ENCODE results near the gene MEF2D.

MEF2D gene

DNA sequence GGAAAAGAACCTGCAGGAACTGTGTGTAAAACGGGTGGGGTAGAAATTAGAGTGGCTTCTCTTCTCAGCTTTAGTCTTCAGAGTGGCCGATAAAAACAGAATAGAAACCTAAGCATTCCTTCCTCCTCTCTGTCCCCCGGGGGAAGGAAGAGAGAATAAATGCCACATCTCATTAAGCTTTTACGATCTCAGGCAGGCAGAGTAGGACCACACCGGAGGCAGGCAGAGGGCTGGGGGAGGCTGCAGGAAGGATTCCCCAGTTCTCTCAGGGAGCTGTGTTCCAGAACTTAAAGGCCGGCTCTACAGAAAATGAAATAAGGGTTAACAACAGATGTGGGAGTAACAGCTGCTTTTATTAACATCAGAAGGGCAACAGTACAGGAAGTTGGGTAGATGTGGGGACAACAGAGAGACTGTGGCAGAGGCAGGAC is 24.5 kb upstream of the MEF2D start:
- DNase-seq (ENCODE audit: low read depth in 1 of 2, low spot score in 1 of 2) = no peak

- no peak for DNase-seq (ENCODE audit: low read depth in 1 of 2, low spot score in 1 of 2)
Measured at GRCh38 chr1:156524481-156524869, 23.9 kb upstream of the MEF2D start.

DNA sequence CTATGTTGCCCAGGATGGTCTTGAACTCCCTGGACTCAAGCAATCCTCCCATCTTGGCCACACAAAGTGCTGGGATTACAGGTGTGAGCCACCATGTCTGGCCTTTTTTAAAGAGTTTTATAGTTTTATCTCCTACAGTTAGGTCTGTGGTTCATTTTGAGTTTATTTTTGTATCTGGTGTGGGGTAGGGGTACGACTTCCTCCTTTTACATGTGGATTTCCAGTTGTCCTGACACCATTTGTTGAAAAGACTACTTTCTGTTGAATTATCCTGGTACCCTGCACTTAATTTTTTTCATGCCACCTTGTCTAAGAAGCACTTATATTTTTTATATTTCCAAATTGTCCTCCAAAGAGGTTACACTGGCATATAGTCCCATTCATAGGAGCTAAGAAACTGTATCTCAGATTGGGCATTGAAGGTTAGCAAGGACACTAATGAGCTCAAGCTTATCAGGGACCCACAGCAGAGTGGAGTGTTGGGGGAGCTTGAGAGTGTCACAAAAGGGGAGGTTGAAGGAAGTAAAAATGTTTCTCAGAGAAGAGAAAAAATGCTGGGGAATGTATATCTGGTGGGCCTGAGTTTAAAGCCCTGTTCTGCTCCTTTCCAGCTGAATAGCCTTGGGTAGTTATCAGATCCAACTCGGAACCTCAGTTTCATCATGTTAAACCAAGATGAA is 23.4 kb upstream of the MEF2D start:
- no peak for DNase-seq (ENCODE audit: low read depth in 1 of 2, low spot score in 1 of 2)

DNA sequence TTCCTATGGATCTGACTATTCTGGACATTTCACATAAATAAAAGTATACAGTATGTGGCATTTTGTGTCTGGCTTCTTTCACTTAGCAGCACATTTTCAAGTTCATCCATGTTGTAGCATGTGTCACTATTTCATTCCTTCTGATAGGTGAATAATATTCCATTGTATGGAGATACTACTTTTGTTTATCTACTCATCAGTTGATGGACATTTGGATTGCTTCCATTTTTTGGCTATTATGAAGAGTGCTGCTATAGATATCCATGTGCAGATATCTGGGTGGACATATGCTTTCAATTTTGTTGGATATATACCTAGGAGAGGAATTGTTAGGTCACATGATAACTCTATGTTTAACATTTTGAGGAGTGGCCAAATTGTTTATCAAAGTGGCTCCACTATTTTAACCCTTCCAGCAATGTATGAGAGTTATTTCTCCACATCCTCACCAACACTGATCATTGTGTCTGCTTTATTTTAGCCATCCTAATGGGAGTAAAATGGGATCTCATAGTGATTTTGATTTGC is 21.9 kb upstream of the MEF2D start:
- DNase-seq (ENCODE audit: low read depth in 1 of 2, low spot score in 1 of 2) = no peak

DNA sequence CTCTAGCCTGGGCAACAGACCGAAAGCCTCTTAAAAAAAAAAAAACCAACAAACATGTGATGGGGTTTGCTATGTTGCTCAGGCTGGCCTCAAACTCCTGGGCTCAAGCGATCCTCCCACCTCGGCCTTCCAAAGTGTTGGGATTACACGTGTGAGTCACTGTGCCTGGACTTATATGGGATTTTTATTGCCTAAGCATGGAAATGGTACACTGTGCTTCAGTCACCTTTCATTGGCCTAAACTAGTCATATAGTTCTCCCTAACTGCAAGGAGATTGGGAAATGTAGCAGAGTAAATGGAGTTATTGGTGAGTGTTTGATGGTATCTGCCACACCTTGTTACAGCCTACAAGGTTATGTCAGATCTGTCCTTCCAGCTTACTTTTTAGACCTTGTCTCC is 17.2 kb upstream of the MEF2D start:
- DNase-seq (ENCODE audit: low read depth in 1 of 2, low spot score in 1 of 2) = no peak

DNA sequence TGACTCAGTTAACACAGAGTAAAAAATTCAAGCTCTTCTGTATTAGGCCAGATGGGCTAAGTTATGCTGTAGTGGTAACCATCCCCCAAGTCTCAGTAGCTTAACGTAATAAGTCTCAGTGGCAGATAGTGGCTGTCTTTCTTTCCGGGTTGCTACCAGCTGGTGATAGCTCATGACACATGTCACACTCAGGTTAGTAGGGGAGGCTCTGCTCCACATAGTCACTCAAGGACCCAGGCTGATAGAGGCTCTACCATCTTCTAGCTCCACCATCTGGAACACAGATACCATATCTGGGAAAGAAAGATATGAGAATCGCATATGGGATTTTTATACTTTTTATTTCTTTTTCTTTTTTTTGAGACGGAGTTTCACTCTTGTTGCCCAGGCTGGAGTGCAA is 16.2 kb upstream of the MEF2D start:
- no peak for DNase-seq (ENCODE audit: low read depth in 1 of 2, low spot score in 1 of 2)

DNA sequence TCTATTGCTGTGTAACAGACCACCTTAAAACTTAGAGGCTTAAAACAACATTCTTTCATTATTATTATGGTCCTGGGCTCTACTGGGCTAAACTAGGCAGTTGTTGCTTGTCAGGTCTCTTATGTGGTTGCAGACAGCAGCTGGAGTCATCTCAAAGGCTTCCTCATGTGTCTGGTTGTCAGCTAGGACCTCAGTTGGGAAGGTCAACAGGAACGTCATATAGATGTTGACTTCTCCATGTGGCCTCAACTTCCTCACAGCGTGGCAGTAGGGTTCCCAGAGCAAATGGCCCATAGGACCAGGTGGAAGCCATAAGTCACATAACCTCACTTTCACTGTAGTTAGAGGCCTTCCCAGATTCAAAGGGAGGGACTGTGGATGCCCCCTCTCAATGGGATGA is 15.4 kb upstream of the MEF2D start:
- DNase-seq (ENCODE audit: low read depth in 1 of 2, low spot score in 1 of 2) = no peak

DNA sequence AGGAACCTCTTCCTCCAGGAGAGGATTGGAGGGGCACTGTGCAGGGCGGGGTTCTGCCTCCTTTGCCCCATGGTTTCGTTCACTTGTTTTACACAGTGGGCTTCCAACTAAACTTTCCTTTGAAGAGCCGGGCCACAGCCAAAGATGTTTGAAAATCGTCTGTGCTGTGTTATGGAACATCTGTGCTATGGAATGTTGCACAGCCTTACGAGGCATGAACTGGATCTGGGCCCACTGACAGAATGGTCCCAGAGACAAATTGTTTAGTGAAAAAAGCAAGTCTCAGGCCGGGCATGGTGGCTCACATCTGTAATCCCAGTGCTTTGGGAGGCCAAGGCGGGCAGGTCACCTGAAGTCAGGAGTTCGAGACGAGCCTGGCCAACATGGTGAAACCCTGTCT is 12.6 kb upstream of the MEF2D start:
- DNase-seq (ENCODE audit: low read depth in 1 of 2, low spot score in 1 of 2) = no peak

- no peak for DNase-seq (ENCODE audit: low read depth in 1 of 2, low spot score in 1 of 2)
Measured at GRCh38 chr1:156511644-156512043, 11.1 kb upstream of the MEF2D start.

- no peak for DNase-seq (ENCODE audit: low read depth in 1 of 2, low spot score in 1 of 2)
Measured at GRCh38 chr1:156510709-156511108, 10.1 kb upstream of the MEF2D start.

DNA sequence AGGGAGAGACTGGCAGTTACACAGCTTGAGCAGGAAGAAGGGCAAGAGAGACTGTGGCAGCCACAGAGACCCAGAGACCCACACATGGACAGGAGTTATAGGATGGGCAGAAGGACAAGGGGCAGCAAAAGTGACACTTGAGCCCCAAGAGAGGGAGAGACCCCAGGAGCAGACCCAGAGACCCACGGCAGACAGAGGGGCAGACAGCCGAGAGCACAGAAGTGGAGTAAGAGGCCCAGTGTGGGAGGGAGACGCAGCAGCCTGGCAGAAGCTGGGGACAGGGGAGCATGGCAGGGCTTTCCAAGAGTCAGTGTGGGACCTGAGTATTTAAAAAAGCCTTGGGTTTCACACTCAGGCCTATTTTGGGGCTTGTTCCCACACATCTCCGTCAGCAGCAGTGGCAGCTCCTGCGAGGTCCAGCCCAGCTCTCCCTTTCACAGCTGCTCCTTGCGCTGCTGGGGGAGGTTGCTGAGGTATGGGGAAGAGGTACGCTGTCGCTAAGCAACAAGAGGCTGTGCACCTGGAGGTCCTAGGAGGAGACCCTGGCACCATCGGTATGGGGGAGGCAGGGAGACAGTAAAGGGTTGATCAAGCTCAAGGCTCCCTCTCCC is 9.0 kb upstream of the MEF2D start:
- DNase-seq (ENCODE audit: low read depth in 1 of 2, low spot score in 1 of 2) = no peak

GRCh38 chr1:156508955-156509234 is 8.3 kb upstream of the MEF2D start:
- no peak for DNase-seq (ENCODE audit: low read depth in 1 of 2, low spot score in 1 of 2)

DNA sequence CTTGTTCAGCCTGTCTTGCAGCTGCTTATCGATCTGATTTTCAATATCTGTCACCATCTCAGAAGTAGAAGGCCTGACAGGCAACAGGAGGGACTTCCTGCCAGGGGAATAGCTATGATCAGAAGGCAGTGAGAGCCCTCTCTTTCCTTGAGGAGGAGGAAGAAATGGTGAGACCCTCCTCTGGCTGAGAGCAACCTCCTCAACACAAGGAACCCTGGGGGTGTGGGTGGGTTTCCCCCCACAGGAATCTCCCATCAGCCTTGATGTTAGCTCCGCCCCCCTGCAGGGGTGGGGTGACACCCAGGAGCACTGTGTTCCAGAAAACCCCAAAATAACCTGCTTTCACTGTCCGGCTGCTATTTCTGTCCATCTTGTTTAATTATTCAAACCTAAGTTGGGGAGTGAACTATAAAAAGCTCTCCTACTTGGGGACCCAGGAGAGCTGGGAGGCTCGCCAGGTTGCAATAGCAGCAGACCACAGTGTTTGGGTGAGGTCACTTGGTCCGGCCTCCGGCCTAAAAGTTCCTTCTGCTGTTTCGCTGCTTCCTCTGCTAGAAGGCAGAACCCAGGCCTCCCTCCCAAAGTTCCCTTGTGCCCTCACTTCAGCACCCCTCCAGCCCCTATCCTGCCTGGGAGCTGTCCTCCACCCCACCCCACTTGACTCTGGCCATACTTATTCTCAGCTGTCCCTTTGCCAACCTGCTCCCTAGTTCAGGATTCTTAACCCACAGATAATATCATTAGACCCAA is 7.8 kb upstream of the MEF2D start:
- no peak for DNase-seq (ENCODE audit: low read depth in 1 of 2, low spot score in 1 of 2)

DNA sequence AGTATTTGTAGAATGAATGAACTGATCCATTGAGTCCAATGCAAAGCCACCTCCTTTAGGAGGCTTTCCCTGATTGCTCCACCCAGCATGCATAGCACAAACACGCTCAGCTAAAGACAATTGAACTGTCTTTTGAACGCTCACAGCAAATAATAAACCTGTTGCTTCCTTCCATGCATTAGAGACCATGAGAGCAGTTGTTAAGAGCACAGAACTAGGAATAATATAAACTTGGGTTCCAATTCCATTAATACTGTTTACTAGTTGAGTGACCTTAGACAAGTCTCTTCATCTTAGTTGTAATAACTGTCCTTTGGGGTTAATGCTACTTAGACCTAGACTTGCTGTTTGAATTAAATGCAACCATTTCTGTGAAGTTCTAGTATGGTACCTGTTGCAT is 5.9 kb upstream of the MEF2D start:
- no peak for DNase-seq (ENCODE audit: low read depth in 1 of 2, low spot score in 1 of 2)

DNA sequence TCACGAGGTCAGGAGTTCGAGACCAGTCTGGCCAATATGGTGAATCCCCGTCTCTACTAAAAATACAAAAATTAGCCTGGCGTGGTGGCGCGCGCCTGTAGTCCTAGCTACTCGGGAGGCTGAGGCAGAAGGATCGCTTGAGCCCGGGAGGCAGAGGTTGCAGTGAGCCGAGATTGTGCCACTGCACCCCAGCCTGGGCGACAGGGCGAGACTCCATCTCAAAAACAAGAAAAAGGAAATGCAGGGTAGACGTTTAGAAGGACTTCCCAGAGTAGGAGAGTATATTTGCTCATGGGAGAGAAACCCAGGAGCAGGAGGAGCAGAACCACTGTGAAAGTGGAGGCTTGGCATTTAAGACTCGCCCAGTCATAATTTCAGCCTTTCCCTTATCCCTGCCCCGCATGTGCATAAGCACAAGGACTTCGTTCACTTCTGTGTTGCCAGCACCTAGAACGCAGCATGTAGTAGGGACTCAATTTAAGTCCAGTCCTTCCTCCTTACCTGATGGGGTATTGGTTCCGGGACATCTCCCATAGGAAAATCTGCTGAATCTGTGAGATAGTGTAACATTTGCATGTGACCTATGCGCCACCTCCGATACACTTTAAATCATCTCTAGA is 5.2 kb upstream of the MEF2D start:
- no peak for DNase-seq (ENCODE audit: low read depth in 1 of 2, low spot score in 1 of 2)

DNA sequence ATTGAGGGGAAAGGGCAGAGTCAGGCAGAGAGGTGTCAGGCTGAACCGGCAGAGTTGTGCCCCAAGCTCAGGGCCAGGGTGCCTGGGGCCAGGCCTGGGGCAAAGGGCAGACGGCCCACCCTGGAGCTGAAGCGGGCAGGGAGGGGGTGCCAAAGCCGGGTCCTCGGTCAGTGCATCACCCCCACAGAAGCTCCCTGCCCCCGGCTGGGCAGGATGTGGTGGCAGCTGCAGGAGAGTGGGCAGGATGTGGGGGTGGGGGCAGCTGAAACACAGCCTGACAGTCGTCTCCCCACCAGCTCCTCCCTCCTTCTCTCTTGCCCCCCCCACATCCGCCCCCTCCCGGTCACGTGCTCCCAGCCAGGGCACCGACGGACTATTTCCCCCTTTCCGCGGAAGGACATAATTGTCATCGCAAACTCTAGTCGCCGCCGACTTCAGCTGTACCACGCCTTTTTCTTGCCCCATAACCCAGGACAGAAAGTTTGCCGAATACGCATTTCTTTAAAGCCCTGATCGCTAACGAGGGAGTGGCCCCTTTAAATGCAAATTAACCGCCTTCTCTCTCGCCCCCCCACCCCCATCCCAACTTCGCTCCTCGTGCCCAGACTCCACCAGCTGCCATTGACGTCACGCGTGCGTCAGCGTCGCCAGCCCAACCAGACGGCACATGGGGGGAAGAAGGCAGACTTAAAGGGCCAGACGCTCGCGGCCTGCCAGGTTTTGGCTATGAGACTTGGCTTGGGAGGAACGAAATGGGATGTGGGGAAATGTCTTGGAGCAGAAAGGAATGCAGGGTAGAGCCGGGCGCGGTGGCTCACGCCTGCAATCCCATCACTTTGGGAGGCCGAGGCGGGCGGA is 4.5 kb upstream of the MEF2D start:
- peak; percentile 90 to 97 for DNase-seq (ENCODE audit: low read depth in 1 of 2, low spot score in 1 of 2)

GRCh38 chr1:156504438-156504813 is 3.9 kb upstream of the MEF2D start:
- DNase-seq (ENCODE audit: low read depth in 1 of 2, low spot score in 1 of 2) = no peak

DNA sequence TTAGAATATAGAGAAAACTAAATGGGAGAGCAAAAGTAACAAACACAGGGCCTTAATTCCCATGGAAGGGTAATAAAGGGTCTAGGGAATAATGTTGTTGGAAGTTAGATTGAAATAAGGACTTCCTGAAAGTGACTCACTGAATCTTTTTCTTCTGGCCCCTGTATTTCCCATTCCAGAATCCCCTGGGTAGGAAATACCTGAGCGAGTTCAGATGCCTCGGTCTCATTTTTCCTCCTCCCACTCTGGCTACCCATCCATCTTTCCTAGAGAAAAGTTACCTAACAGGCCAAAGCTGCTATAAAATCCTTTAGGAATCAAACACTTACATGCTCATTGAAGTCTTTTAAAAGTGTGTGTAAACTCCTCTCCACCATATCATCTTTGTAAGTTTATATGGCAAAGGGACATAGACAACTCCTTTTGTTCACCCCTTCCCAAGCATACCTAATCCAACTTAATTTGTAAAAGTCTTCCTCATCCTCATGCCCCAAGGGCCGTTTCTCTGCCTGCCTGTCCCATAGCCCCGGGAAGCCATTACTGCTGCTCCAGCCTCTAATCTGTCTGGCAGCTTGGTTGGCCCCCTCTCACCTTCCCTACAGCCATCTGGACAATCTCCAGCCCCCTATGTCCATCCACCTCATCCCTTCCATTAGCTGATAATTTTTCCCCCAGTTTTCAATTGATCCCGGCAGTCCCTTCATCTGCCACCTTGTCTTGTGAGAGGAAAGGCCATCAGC is 3.3 kb upstream of the MEF2D start:
- no peak for DNase-seq (ENCODE audit: low read depth in 1 of 2, low spot score in 1 of 2)

DNA sequence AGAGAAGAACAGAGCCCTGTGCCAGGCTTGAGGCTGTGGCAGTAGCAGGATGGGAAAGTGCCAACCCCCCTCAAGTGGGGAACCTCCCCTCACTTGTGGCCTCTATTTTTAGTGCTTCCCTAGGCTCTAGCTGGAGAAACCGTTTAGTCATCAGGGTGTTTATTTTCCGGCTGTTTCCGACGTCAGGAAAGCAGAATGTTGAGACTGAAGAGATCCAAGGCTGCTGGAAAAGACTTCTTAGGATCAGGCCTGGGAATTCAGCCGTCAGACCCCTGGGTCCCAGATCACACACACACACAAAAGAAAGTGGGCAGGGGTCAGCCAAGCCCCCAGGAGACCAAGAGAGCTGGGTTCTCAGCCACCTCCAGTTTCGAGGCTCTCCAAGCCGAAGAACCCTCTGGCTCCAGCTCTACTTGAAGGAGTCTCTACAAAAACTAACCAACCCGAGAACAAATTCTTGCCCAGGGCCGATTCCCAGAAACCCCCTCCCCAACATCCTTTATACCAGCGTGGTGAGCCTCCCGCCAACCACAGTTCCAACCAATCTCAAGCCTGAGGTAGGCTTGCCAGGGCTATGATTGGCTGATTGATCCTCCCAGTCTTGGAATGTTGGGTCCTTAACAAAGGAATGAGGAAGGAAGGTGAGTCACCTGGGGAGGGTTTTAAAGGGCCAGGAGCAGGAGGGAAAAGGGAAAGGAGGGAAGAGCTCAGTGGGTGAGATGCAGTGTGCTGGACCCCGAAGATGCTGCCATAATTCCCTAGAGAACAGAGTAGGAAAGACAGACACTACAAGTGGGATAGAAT is 2.5 kb upstream of the MEF2D start:
- DNase-seq (ENCODE audit: low read depth in 1 of 2, low spot score in 1 of 2) = no peak
